HG02973 (cell line): Measurements from ENCODE around the gene MTMR3.

Experiments
- ATAC-seq: cut with Tn5 transposase; IDR thresholded peaks from one replicate; pipeline ENCODE4 v1.9.1; 2021; ENCODE audit warnings: moderate library complexity; ENCODE audit not compliant: unreplicated experiment

MTMR3 gene

GRCh38 chr22:30078320-30079311, 195.6 kb downstream of the MTMR3 start:
- ATAC-seq, result no peak

GRCh38 chr22:30079952-30080533, 197.1 kb downstream of the MTMR3 start, which contains the start of gene HORMAD2:
HORMAD2 (plus strand) TSS chr22:30080464; CDS start chr22:30093953, 13,489 bp downstream.
- ATAC-seq, result no peak
